ENCODE data around the gene ATG4A. TPM values are rescaled to one million over a fixed set of nuclear protein-coding genes. Genes with fewer than 3 reads are reported as not detected.

The ATG4A gene
- total RNA-seq, 1 donor from 2014 or later = 10.0 TPM

- no peak for DNase-seq (ENCODE audit: low read depth)
- Histone ChIP-seq H3K4me3 (ENCODE audit: low read depth, low read length) (no peak overlapping the region), H3K36me3 (ENCODE audit: control insufficient read depth, insufficient read depth, low read length) (no peaks in the 10 kb centered on the region), H3K27me3 (ENCODE audit: control insufficient read depth, insufficient read depth, low read length) (peaks cover 6% of the 10 kb centered on the region)
- TF ChIP-seq CTCF (IDR thresholded peaks at IDR 0.05; ENCODE audit: insufficient read depth, low read length, poor library complexity, severe bottlenecking) = no peak
Observed at GRCh38 chrX:108059801-108060200, 31.8 kb upstream of the ATG4A start.

GRCh38 chrX:108064001-108064400 is 27.6 kb upstream of the ATG4A start:
- no peak overlapping the region for H3K4me3 ChIP-seq (ENCODE audit: low read depth, low read length)
- H3K36me3 ChIP-seq (ENCODE audit: control insufficient read depth, insufficient read depth, low read length) = no peaks in the 10 kb centered on the region
- no peak for DNase-seq (ENCODE audit: low read depth)
- peaks cover 8% of the 10 kb centered on the region for H3K27me3 ChIP-seq (ENCODE audit: control insufficient read depth, insufficient read depth, low read length)
- TF ChIP-seq CTCF (IDR thresholded peaks at IDR 0.05; ENCODE audit: insufficient read depth, low read length, poor library complexity, severe bottlenecking) = no peak

GRCh38 chrX:108064613-108065012 is 27.0 kb upstream of the ATG4A start:
- no peak for TF ChIP-seq CTCF (IDR thresholded peaks at IDR 0.05; ENCODE audit: insufficient read depth, low read length, poor library complexity, severe bottlenecking)
- Histone ChIP-seq H3K4me3 (ENCODE audit: low read depth, low read length) (no peak overlapping the region), H3K27me3 (ENCODE audit: control insufficient read depth, insufficient read depth, low read length) (peaks cover 8% of the 10 kb centered on the region), H3K36me3 (ENCODE audit: control insufficient read depth, insufficient read depth, low read length) (no peaks in the 10 kb centered on the region)
- no peak for DNase-seq (ENCODE audit: low read depth)

GRCh38 chrX:108068121-108068520 is 23.5 kb upstream of the ATG4A start:
- Histone ChIP-seq H3K27me3 (ENCODE audit: control insufficient read depth, insufficient read depth, low read length) (peaks cover 2% of the 10 kb centered on the region), H3K4me3 (ENCODE audit: low read depth, low read length) (no peak overlapping the region), H3K36me3 (ENCODE audit: control insufficient read depth, insufficient read depth, low read length) (no peaks in the 10 kb centered on the region)
- no peak for DNase-seq (ENCODE audit: low read depth)
- no peak for TF ChIP-seq CTCF (IDR thresholded peaks at IDR 0.05; ENCODE audit: insufficient read depth, low read length, poor library complexity, severe bottlenecking)

- no peaks in the 10 kb centered on the region for H3K36me3 ChIP-seq (ENCODE audit: control insufficient read depth, insufficient read depth, low read length)
- peaks cover 2% of the 10 kb centered on the region for H3K27me3 ChIP-seq (ENCODE audit: control insufficient read depth, insufficient read depth, low read length)
- no peak for TF ChIP-seq CTCF (IDR thresholded peaks at IDR 0.05; ENCODE audit: insufficient read depth, low read length, poor library complexity, severe bottlenecking)
- H3K4me3 ChIP-seq (ENCODE audit: low read depth, low read length) = no peak overlapping the region
- DNase-seq (ENCODE audit: low read depth) = no peak
Observed at GRCh38 chrX:108070891-108071290, 20.7 kb upstream of the ATG4A start.

- no peak for DNase-seq (ENCODE audit: low read depth)
- no peak for TF ChIP-seq CTCF (IDR thresholded peaks at IDR 0.05; ENCODE audit: insufficient read depth, low read length, poor library complexity, severe bottlenecking)
- no peaks in the 10 kb centered on the region for H3K36me3 ChIP-seq (ENCODE audit: control insufficient read depth, insufficient read depth, low read length)
- H3K27me3 ChIP-seq (ENCODE audit: control insufficient read depth, insufficient read depth, low read length) = peaks cover 2% of the 10 kb centered on the region
- no peak overlapping the region for H3K4me3 ChIP-seq (ENCODE audit: low read depth, low read length)
Observed at GRCh38 chrX:108071578-108071977, 20.0 kb upstream of the ATG4A start.
